Tibial nerve (tissue), 3 donors: Measurements from ENCODE around the gene IFIH1.

Experiments
- CTCF ChIP-seq, 5 experiments: fragments of 200-600 bp in 3 of 5; fragments of 450-650 bp in 2 of 5; sonication (generic) in 3 of 5; IDR thresholded peaks; one replicate each; pipeline ENCODE4 v1.5.1; 2016 to 2019; ENCODE audit warnings: antibody characterized with exemption in 5 of 5, mild to moderate bottlenecking in 3 of 5, moderate library complexity in 2 of 5
- POLR2A ChIP-seq, 2 donors: fragments of 450-650 bp; IDR thresholded peaks; one replicate each; pipeline ENCODE4 v1.6.1; 2017; ENCODE audit warnings: antibody characterized with exemption in 2 of 2, mild to moderate bottlenecking in 2 of 2, moderate library complexity in 2 of 2

DNA sequence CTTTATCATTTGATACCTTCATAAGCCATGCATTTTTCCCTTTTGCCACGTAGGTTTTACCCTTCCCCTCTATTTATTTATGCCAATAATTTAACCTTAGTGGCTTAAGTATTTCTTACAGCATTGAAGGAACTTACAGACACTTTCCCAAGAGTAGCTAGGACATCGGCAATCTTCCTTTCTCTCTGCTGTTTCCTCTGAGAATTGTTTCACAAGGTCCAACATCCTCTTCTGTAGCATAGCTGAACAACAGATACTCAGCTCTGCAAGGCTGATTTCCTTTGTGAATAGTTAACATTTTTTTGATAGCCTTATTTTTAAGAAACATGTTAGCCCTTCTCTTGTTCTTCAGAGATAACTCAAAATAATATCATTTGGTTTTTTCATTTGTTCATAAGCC is 24.4 kb upstream of the IFIH1 start:
- no peak for TF ChIP-seq CTCF (IDR thresholded peaks at IDR 0.05)
- no peak for TF ChIP-seq POLR2A (IDR thresholded peaks at IDR 0.05)
